HG03039 (cell line): ENCODE results near the gene MRPS25.

Experiments used
- ATAC-seq: cut with Tn5 transposase; IDR thresholded peaks from one replicate; pipeline ENCODE4 v1.9.1; 2021; ENCODE audit warnings: mild to moderate bottlenecking, moderate library complexity; ENCODE audit not compliant: unreplicated experiment

Gene MRPS25

GRCh38 chr3:15064835-15065549, at the start of gene MRPS25:
TSS of gene MRPS25 (minus strand) at chr3:15065315. CDS start at chr3:15065194, 121 bp downstream.
- peak; percentile 93 for ATAC-seq

GRCh38 chr3:15113884-15114283, 48.8 kb upstream of the MRPS25 start:
- ATAC-seq: no peak

- no peak for ATAC-seq
Measured at GRCh38 chr3:15113471-15113870, 48.4 kb upstream of the MRPS25 start.

- no peak for ATAC-seq
Measured at GRCh38 chr3:15112011-15112410, 46.9 kb upstream of the MRPS25 start.

GRCh38 chr3:15110206-15110605, 45.1 kb upstream of the MRPS25 start:
- ATAC-seq: no peak

GRCh38 chr3:15108869-15109268, 43.8 kb upstream of the MRPS25 start:
- ATAC-seq: no peak

GRCh38 chr3:15108082-15108545, 43.0 kb upstream of the MRPS25 start:
- no peak for ATAC-seq

- ATAC-seq: no peak
Measured at GRCh38 chr3:15107075-15107947, 42.2 kb upstream of the MRPS25 start.

GRCh38 chr3:15102836-15103235, 37.7 kb upstream of the MRPS25 start:
- ATAC-seq: no peak

- ATAC-seq: no peak
Measured at GRCh38 chr3:15102256-15102655, 37.1 kb upstream of the MRPS25 start.

- ATAC-seq: no peak
Measured at GRCh38 chr3:15099364-15100098, 34.4 kb upstream of the MRPS25 start.

- ATAC-seq: peak; percentile 80
Measured at GRCh38 chr3:15098503-15099363, 33.6 kb upstream of the MRPS25 start, which contains the start of gene RBSN. TSS of gene RBSN (minus strand) at chr3:15099148. CDS start at chr3:15096120, 3,028 bp downstream.

GRCh38 chr3:15097891-15098290, 32.8 kb upstream of the MRPS25 start:
- no peak for ATAC-seq

- ATAC-seq: no peak
Measured at GRCh38 chr3:15096046-15096445, 30.9 kb upstream of the MRPS25 start.

GRCh38 chr3:15094187-15094875, 29.2 kb upstream of the MRPS25 start:
- ATAC-seq: no peak

- no peak for ATAC-seq
Measured at GRCh38 chr3:15092686-15093085, 27.6 kb upstream of the MRPS25 start.

GRCh38 chr3:15091575-15091974, 26.5 kb upstream of the MRPS25 start:
- no peak for ATAC-seq

- no peak for ATAC-seq
Measured at GRCh38 chr3:15089201-15089600, 24.1 kb upstream of the MRPS25 start.

- no peak for ATAC-seq
Measured at GRCh38 chr3:15086699-15087098, 21.6 kb upstream of the MRPS25 start.

GRCh38 chr3:15086263-15086662, 21.1 kb upstream of the MRPS25 start:
- no peak for ATAC-seq
